ENCODE data around the gene HSD17B4. TPM values are rescaled to one million over a fixed set of nuclear protein-coding genes. Genes with fewer than 3 reads are reported as not detected.
"Not testable (repeated sequence)": the region's sequence is repeated elsewhere in the genome, so short reads cannot be mapped to it uniquely, and the experiment has no call there.

Gene HSD17B4
- total and polyA plus RNA-seq, 2 experiments from 2014 or later, result 208 to 281 TPM

DNA sequence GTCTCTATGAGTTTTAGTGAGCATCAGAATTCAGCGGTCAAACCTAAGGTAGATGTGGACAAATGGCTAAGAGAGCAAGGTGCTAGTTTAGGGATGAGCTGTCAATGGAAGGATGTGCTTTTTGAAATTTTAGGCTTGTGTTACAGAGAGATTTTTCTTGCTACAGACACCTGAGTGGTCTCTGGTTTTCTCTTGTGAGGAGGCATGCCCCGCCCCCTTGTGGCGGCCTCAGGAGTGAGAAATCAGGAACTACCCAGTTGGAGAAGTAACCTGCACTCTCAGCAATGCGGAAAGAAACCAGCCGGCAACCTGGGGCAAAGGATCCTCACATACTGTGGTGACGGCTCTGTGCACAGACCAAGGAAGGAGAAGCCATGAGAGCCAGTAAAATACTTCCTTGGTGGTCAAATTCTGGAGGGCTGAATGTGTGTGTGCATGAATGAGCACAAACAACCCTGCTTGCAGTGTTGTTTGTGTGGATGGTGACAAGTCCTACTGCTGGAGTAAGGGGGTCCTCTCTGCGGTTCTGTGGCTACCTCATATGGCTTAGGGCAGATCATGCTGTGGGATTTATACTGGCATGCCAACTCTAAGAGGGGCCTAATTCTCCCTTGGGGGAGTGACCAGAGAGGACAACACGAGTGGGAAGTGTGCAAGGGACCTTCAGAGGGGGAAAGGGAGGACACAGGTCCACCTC, 16.7 kb upstream of the HSD17B4 start:
- Histone ChIP-seq H3K4me1 (ENCODE audit: insufficient read depth) (no peaks in the 10 kb centered on the region), H3K27ac (no peak overlapping the region), H3K4me2 (no peak overlapping the region), H3K27me3 (no peaks in the 10 kb centered on the region), H3K36me3 (replicated peaks; ENCODE audit: insufficient read depth, low read depth) (no peaks in the 10 kb centered on the region), H3K4me3 (no peak overlapping the region), H3K9me2 (replicated peaks; ENCODE audit: insufficient read depth) (no peaks in the 10 kb centered on the region), H4K20me1 (ENCODE audit: insufficient read depth, poor library complexity, severe bottlenecking) (no peaks in the 10 kb centered on the region), H3K9me3 (ENCODE audit: low read depth) (no peaks in the 10 kb centered on the region), H2AFZ (no peak overlapping the region), H3K79me2 (no peaks in the 10 kb centered on the region)
- TF ChIP-seq, protein P1, sequence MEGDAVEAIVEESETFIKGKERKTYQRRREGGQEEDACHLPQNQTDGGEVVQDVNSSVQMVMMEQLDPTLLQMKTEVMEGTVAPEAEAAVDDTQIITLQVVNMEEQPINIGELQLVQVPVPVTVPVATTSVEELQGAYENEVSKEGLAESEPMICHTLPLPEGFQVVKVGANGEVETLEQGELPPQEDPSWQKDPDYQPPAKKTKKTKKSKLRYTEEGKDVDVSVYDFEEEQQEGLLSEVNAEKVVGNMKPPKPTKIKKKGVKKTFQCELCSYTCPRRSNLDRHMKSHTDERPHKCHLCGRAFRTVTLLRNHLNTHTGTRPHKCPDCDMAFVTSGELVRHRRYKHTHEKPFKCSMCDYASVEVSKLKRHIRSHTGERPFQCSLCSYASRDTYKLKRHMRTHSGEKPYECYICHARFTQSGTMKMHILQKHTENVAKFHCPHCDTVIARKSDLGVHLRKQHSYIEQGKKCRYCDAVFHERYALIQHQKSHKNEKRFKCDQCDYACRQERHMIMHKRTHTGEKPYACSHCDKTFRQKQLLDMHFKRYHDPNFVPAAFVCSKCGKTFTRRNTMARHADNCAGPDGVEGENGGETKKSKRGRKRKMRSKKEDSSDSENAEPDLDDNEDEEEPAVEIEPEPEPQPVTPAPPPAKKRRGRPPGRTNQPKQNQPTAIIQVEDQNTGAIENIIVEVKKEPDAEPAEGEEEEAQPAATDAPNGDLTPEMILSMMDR (IDR thresholded peaks at IDR 0.05; ENCODE audit: poor library complexity), result peak; percentile 58
- TF ChIP-seq EZH2 (IDR thresholded peaks at IDR 0.05; ENCODE audit: borderline replicate concordance) (no peak), EZH2phosphoT487 (IDR thresholded peaks at IDR 0.05; ENCODE audit: low read depth, severe bottlenecking, unreplicated experiment) (no peak)
- WGBS (ENCODE audit: low lambda C conversion rate, missing lambda C conversion rate), result 53% methylated on average over 8 of the region's 8 CpGs
- peak; percentile 76 for DNase-seq (ENCODE audit: low spot score)

DNA sequence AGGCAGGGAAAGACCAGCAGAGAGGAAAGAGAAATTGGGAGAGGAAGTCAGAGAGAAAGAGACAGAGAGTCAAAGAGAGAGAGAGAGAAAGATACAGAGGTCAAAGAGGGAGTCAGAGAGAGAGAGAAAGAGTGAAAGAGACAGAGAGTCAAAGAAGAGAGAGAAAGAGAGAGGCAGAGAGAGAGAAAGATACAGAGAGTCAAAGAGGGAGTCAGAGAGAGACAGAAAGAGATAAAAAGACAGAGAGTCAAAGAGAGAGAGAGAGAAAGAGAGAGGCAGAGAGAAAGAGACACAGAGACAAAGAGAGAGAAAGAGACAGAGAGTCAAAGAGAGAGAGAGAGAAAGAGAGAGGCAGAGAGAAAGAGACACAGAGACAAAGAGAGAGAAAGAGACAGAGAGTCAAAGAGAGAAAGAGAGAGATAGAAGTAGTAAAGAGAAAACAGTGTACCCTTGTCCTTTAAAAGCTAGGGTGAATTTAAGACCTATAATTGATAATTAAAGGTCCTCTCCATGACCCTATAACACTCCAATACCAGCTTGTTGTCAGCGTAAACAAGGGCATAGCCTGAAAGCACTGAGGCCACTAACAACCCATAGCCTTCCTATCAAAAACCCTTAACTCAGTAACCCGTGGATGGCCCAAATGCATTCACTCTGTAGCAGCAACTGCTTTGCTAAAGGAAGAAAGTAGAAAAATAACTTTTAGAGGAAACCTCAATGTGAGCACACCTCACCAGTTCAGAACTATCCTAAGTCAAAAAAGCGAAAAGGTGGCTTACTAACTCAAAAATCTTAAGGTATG, 14.3 kb upstream of the HSD17B4 start:
- H3K79me2 ChIP-seq; H3K4me2 ChIP-seq; H2AFZ ChIP-seq; H4K20me1 ChIP-seq (ENCODE audit: insufficient read depth, poor library complexity, severe bottlenecking); H3K4me3 ChIP-seq; H3K9me2 ChIP-seq (replicated peaks; ENCODE audit: insufficient read depth); H3K4me1 ChIP-seq (ENCODE audit: insufficient read depth); DNase-seq (ENCODE audit: low spot score); H3K27me3 ChIP-seq; H3K36me3 ChIP-seq (replicated peaks; ENCODE audit: insufficient read depth, low read depth); H3K9me3 ChIP-seq (ENCODE audit: low read depth); H3K27ac ChIP-seq: not testable (repeated sequence)
- WGBS (ENCODE audit: low lambda C conversion rate, missing lambda C conversion rate), result 80% methylated on average over 3 of the region's 3 CpGs

DNA sequence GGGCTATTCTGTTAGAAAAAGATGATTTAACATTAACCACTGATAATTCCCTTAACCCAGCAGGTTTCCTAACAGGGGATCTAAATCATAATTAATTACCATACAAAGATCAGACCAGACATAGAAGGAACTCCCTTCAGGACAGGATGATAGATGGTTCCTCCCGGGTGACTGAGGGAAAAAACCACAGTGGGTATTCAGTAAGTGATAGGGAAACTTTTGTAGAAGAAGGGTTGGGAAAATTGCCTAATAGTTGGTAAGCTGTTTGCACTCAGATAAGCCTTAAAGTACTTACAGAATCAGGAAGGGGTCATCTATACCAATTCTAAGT, 13.7 kb upstream of the HSD17B4 start:
- DNase-seq (ENCODE audit: low spot score); H3K4me2 ChIP-seq; H4K20me1 ChIP-seq (ENCODE audit: insufficient read depth, poor library complexity, severe bottlenecking); H3K4me1 ChIP-seq (ENCODE audit: insufficient read depth); H3K9me2 ChIP-seq (replicated peaks; ENCODE audit: insufficient read depth); H2AFZ ChIP-seq; H3K4me3 ChIP-seq; H3K9me3 ChIP-seq (ENCODE audit: low read depth); H3K79me2 ChIP-seq; H3K27me3 ChIP-seq; H3K36me3 ChIP-seq (replicated peaks; ENCODE audit: insufficient read depth, low read depth): not testable (repeated sequence)
- WGBS (ENCODE audit: low lambda C conversion rate, missing lambda C conversion rate), result 26% methylated on average over 1 of the region's 1 CpG
- peak overlapping the region; percentile 32 for H3K27ac ChIP-seq

DNA sequence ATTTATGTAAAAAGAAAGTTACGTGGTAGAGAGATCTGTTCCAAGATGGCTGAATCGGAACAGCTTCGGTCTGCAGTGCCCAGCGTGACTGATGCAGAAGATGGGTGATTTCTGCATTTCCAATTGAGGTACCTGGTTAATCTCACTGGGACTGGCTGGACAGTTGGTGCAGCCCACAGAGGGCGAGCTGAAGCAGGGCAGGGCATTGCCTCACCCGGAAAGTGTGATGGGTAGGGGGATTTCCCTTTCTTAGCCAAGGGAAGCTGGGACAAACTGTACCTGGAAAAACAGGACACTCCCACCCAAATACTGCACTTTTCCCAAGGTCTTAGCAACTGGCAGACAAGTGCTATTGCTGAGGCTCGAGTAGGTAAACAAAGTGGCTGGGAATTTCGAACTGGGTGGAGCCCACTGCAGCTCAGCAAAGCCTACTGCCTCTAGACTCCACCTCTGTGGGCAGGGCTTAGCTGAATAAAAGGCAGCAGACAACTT, 13.1 kb upstream of the HSD17B4 start:
- DNase-seq (ENCODE audit: low spot score), result peak; percentile 35
- no peak overlapping the region for H2AFZ ChIP-seq
- peak overlapping the region; percentile 32 for H3K27ac ChIP-seq
- no peak for TF ChIP-seq EZH2 (IDR thresholded peaks at IDR 0.05; ENCODE audit: borderline replicate concordance)
- TF ChIP-seq EZH2phosphoT487 (IDR thresholded peaks at IDR 0.05; ENCODE audit: low read depth, severe bottlenecking, unreplicated experiment), result no peak
- TF ChIP-seq, protein P1 (IDR thresholded peaks at IDR 0.05; ENCODE audit: poor library complexity), result no peak
- peak overlapping the region; percentile 27 for H3K4me2 ChIP-seq
- no peaks in the 10 kb centered on the region for H3K9me3 ChIP-seq (ENCODE audit: low read depth)
- no peaks in the 10 kb centered on the region for H3K4me1 ChIP-seq (ENCODE audit: insufficient read depth)
- no peaks in the 10 kb centered on the region for H3K9me2 ChIP-seq (replicated peaks; ENCODE audit: insufficient read depth)
- no peak overlapping the region for H3K4me3 ChIP-seq
- H3K79me2 ChIP-seq, result no peaks in the 10 kb centered on the region
- H4K20me1 ChIP-seq (ENCODE audit: insufficient read depth, poor library complexity, severe bottlenecking), result no peaks in the 10 kb centered on the region
- no peaks in the 10 kb centered on the region for H3K36me3 ChIP-seq (replicated peaks; ENCODE audit: insufficient read depth, low read depth)
- WGBS (ENCODE audit: low lambda C conversion rate, missing lambda C conversion rate), result 85% methylated on average over 8 of the region's 8 CpGs
- no peaks in the 10 kb centered on the region for H3K27me3 ChIP-seq

DNA sequence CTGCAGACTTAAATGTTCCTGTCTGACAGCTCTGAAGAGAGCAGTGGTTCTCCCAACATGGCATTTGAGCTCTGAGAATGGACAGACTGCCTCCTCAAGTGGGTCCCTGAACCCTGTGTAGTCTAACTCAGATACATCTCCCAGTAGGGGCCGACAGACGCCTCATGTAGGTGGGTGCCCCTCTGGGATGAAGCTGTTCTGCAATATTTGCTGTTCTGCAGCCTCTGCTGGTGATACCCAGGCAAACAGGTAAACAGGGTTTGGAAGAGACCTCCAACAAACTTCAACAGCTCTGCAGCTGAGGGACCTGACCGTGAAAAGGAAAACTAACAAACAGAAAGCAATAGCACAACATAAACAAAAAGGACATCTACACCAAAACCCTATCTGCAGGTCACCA, 12.7 kb upstream of the HSD17B4 start:
- H3K9me2 ChIP-seq (replicated peaks; ENCODE audit: insufficient read depth); H2AFZ ChIP-seq; DNase-seq (ENCODE audit: low spot score); H3K79me2 ChIP-seq; H4K20me1 ChIP-seq (ENCODE audit: insufficient read depth, poor library complexity, severe bottlenecking); H3K4me3 ChIP-seq; H3K9me3 ChIP-seq (ENCODE audit: low read depth); H3K36me3 ChIP-seq (replicated peaks; ENCODE audit: insufficient read depth, low read depth); H3K27ac ChIP-seq; H3K27me3 ChIP-seq; H3K4me1 ChIP-seq (ENCODE audit: insufficient read depth); H3K4me2 ChIP-seq: not testable (repeated sequence)
- 87% methylated on average over 3 of the region's 3 CpGs for WGBS (ENCODE audit: low lambda C conversion rate, missing lambda C conversion rate)

DNA sequence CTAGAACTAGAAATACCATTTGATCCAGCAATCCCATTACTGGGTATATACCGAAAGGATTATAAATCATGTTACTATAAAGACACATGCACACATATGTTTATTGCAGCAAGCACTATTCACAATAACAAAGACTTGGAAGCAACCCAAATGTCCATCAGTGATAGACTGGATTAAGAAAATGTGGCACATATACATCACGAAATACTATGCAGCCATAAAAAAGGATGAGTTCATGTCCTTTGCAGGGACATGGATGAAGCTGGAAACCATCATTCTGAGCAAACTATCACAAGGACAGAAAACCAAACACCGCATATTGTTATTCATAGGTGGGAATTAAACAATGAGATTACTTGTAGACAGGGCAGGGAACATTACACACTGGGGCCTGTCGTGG, 7.7 kb upstream of the HSD17B4 start:
- not testable (repeated sequence) for H3K36me3 ChIP-seq (replicated peaks; ENCODE audit: insufficient read depth, low read depth); H3K27ac ChIP-seq; H3K4me3 ChIP-seq; H3K79me2 ChIP-seq; H2AFZ ChIP-seq; H3K9me3 ChIP-seq (ENCODE audit: low read depth); H3K4me2 ChIP-seq; H3K27me3 ChIP-seq; H3K9me2 ChIP-seq (replicated peaks; ENCODE audit: insufficient read depth); DNase-seq (ENCODE audit: low spot score); H3K4me1 ChIP-seq (ENCODE audit: insufficient read depth); H4K20me1 ChIP-seq (ENCODE audit: insufficient read depth, poor library complexity, severe bottlenecking)
- 92% methylated on average over 4 of the region's 4 CpGs for WGBS (ENCODE audit: low lambda C conversion rate, missing lambda C conversion rate)

Data from hepatocyte (in vitro differentiated cells).